H1 (cell line): Measurements from ENCODE around the gene ABCC4.

ENCODE experiments used
- CREB1 ChIP-seq: IDR thresholded peaks from 2 replicates; pipeline ENCODE4 v1.6.1; 2012; ENCODE audit warnings: inconsistent platforms
- CTCF ChIP-seq, 3 experiments: IDR thresholded peaks; 1 replicate in 2 of 3; 2 replicates in 1 of 3; pipeline versions ENCODE4 v1.5.1 to v1.6.1; 2011; ENCODE audit warnings: low read length in 3 of 3, mild to moderate bottlenecking in 3 of 3, inconsistent platforms in 2 of 3, low read depth in 1 of 3, moderate library complexity in 1 of 3; ENCODE audit not compliant: insufficient read depth in 1 of 3; ENCODE audit errors: control extremely low read depth in 1 of 3
- EGR1 ChIP-seq: IDR thresholded peaks from 2 replicates; pipeline ENCODE4 v1.6.1; 2011; ENCODE audit warnings: low read depth, low read length, borderline replicate concordance
- HDAC2 ChIP-seq, 2 experiments: fragments of 300-600 bp in 1 of 2; sonication (generic) in 1 of 2; IDR thresholded peaks; 2 replicates each; pipeline ENCODE4 v1.6.1; 2011 to 2012; ENCODE audit warnings: low read depth in 2 of 2, low read length in 2 of 2, mild to moderate bottlenecking in 2 of 2, moderate library complexity in 2 of 2, borderline replicate concordance in 1 of 2, inconsistent platforms in 1 of 2
- POLR2A ChIP-seq, 2 experiments: IDR thresholded peaks; 1 replicate in 1 of 2; 2 replicates in 1 of 2; pipeline ENCODE4 v1.6.1; 2011; ENCODE audit warnings: low read depth in 2 of 2, low read length in 2 of 2, mild to moderate bottlenecking in 2 of 2; ENCODE audit errors: control extremely low read depth in 1 of 2
- POLR2AphosphoS5 ChIP-seq: IDR thresholded peaks from 2 replicates; pipeline ENCODE4 v1.6.1; 2011; ENCODE audit warnings: low read depth, low read length
- RNF2 ChIP-seq: fragments of 200-900, 300-1000 bp; sonication (generic); IDR thresholded peaks from 2 replicates; pipeline ENCODE4 v1.7.1; 2016; ENCODE audit warnings: borderline replicate concordance, low read depth, mild to moderate bottlenecking, antibody characterized with exemption, low read length; ENCODE audit not compliant: poor library complexity, severe bottlenecking; ENCODE audit errors: missing control alignments
- SP1 ChIP-seq: IDR thresholded peaks from 2 replicates; pipeline ENCODE4 v1.6.1; 2011; ENCODE audit warnings: low read depth, low read length
- SRF ChIP-seq: IDR thresholded peaks from 2 replicates; pipeline ENCODE4 v1.6.1; 2011; ENCODE audit warnings: mild to moderate bottlenecking, low read depth, low read length, moderate library complexity
- SUZ12 ChIP-seq: fragments of 200-600 bp; sonication (generic); IDR thresholded peaks from 2 replicates; pipeline ENCODE4 v1.6.1; 2012; ENCODE audit warnings: mild to moderate bottlenecking, inconsistent platforms, low read length, moderate library complexity, mixed read lengths
- TAF1 ChIP-seq: IDR thresholded peaks from 2 replicates; pipeline ENCODE4 v1.6.1; 2011; ENCODE audit warnings: mild to moderate bottlenecking, low read depth, low read length

- no peak for TF ChIP-seq SRF
- TF ChIP-seq CTCF (IDR thresholded peaks at IDR 0.05; ENCODE audit: control extremely low read depth in 1 of 3, insufficient read depth in 1 of 3, low read depth in 1 of 3, low read length in 3 of 3) = no peak
- TF ChIP-seq CREB1 = no peak
- TF ChIP-seq POLR2A (IDR thresholded peaks at IDR 0.05; ENCODE audit: control extremely low read depth in 1 of 2, low read depth in 2 of 2, low read length in 2 of 2) = no peak
- TF ChIP-seq RNF2 = no peak
- TF ChIP-seq POLR2AphosphoS5 = no peak
- no peak for TF ChIP-seq SP1
- no peak for TF ChIP-seq EGR1
- TF ChIP-seq HDAC2 (IDR thresholded peaks at IDR 0.05; ENCODE audit: borderline replicate concordance in 1 of 2, low read depth in 2 of 2, low read length in 2 of 2) = no peak
- no peak for TF ChIP-seq TAF1
- no peak for TF ChIP-seq SUZ12
Measured at GRCh38 chr13:95221971-95222732, 79.1 kb downstream of the ABCC4 start.
